ENCODE measurements around the gene ACTA1. TPM values are rescaled to one million over a fixed set of nuclear protein-coding genes. Genes with fewer than 3 reads are reported as not detected.

The ACTA1 gene
- total and polyA plus RNA-seq, 2 of the 13 experiments (the other 11 are each of a cell fraction or from before 2014, with no cell fraction given): 1.4 to 5.2 TPM

- Histone ChIP-seq H3K79me2 (ENCODE audit: insufficient read depth, low read length) (no peaks in the 10 kb centered on the region), H3K4me3 (replicated peaks in 1 of 3; ENCODE audit: insufficient read depth in 1 of 3, low read depth in 2 of 3, low read length in 3 of 3) (no peak overlapping the region), H3K9me3 (ENCODE audit: low read length) (no peaks in the 10 kb centered on the region), H3K4me2 (ENCODE audit: low read depth, low read length) (peak overlapping the region; percentile 8; the same call in 1 of the 2 replicates), H3K36me3 (replicated peaks in 1 of 2; ENCODE audit: control insufficient read depth in 1 of 2, insufficient read depth in 2 of 2, low read length in 2 of 2) (no peaks in the 10 kb centered on the region), H3K9ac (ENCODE audit: insufficient read depth, low read depth, low read length) (no peak overlapping the region), H4K20me1 (ENCODE audit: insufficient read depth, low read length) (no peaks in the 10 kb centered on the region), H3K4me1 (ENCODE audit: insufficient read depth, low read length) (peaks cover 48% of the 10 kb centered on the region), H3K27ac (ENCODE audit: extremely low read length, insufficient read depth, low read length) (no peak overlapping the region), H3K27me3 (ENCODE audit: control insufficient read depth in 1 of 2, insufficient read depth in 2 of 2, low read length in 2 of 2) (no peaks in the 10 kb centered on the region; a peak in 2 of 5 replicates), H2AFZ (ENCODE audit: low read length) (no peak overlapping the region)
- BruUV-seq (replicated peaks): no TSS peak
- TF ChIP-seq KAT8 (CRISPR knock-in tag; IDR thresholded peaks at IDR 0.05) (no peak), HNF1B (CRISPR knock-in tag; IDR thresholded peaks at IDR 0.05) (no peak), NFKB2 (CRISPR knock-in tag; IDR thresholded peaks at IDR 0.05; ENCODE audit: borderline replicate concordance) (no peak), KMT2B (CRISPR knock-in tag; IDR thresholded peaks at IDR 0.05) (no peak), SIX1 (CRISPR knock-in tag; IDR thresholded peaks at IDR 0.05; ENCODE audit: borderline replicate concordance) (no peak), MIXL1 (CRISPR knock-in tag; IDR thresholded peaks at IDR 0.05) (no peak), IRX3 (CRISPR knock-in tag; IDR thresholded peaks at IDR 0.05; ENCODE audit: borderline replicate concordance, low read depth) (no peak), ZNF354B (CRISPR knock-in tag; IDR thresholded peaks at IDR 0.05) (no peak), CSRNP1 (CRISPR knock-in tag; IDR thresholded peaks at IDR 0.05) (no peak), ZNF30 (CRISPR knock-in tag; IDR thresholded peaks at IDR 0.05) (no peak), ZNF296 (CRISPR knock-in tag; conservative IDR thresholded peaks at IDR 0.05) (no peak), ZNF546 (CRISPR knock-in tag; conservative IDR thresholded peaks at IDR 0.05) (no peak), SAFB2 (CRISPR knock-in tag; IDR thresholded peaks at IDR 0.05; ENCODE audit: borderline replicate concordance, low read depth) (no peak), HMGA1 (CRISPR knock-in tag; conservative IDR thresholded peaks at IDR 0.05) (no peak)
- TF ChIP-seq, protein P1, sequence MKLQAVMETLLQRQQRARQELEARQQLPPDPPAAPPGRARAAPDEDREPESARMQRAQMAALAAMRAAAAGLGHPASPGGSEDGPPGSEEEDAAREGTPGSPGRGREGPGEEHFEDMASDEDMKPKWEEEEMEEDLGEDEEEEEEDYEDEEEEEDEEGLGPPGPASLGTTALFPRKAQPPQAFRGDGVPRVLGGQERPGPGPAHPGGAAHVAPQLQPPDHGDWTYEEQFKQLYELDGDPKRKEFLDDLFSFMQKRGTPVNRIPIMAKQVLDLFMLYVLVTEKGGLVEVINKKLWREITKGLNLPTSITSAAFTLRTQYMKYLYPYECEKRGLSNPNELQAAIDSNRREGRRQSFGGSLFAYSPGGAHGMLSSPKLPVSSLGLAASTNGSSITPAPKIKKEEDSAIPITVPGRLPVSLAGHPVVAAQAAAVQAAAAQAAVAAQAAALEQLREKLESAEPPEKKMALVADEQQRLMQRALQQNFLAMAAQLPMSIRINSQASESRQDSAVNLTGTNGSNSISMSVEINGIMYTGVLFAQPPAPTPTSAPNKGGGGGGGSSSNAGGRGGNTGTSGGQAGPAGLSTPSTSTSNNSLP (IDR thresholded peaks at IDR 0.05; ENCODE audit: low read depth, low read length): no peak
- ATAC-seq (peak; percentile 16; the same call in 2 of the 3 replicates), FAIRE-seq (no peak), DNase-seq (ENCODE audit: low spot score) (no peak)
- 44% methylated on average over 6 of the region's 6 CpGs for whole genome bisulfite sequencing (ENCODE audit: low lambda C conversion rate)
- ChIA-PET CTCF (ENCODE audit: low intra/inter-chr PET ratio, low total read pairs) (no interaction called here), POLR2A (no interaction called here)
- intact Hi-C loops (cut with micrococcal nuclease; ENCODE audit: unreplicated experiment): no loop called here
- in situ Hi-C loops (cut with HindIII; ENCODE audit: extremely low pct_ligation_motif_present, low pct_unique_long_range_greater_than_20kb): no loop called here
These were observed 30.9 kb downstream of the ACTA1 start for GRCh38 chr1:229402993-229403392.
